Transverse colon (tissue), 4 donors: Measurements from ENCODE around the gene LEMD3. TPM values are rescaled to one million over a fixed set of nuclear protein-coding genes. Genes with fewer than 3 reads are reported as not detected.

Experiments
- DNase-seq: peaks from one replicate; pipeline ENCODE4 v3.0.0-alpha.2; 2019
- H3K27ac ChIP-seq, 4 donors: fragments of 200-600 bp; sonication (generic); 2 replicates each; pipeline ENCODE4 v1.5.1; 2016 to 2018; ENCODE audit warnings: inconsistent platforms in 4 of 4
- H3K27me3 ChIP-seq: fragments of 200-600 bp; sonication (generic); 2 replicates; pipeline ENCODE4 v1.5.1; 2017; ENCODE audit warnings: inconsistent platforms
- H3K36me3 ChIP-seq, 4 donors: fragments of 200-600 bp; sonication (generic); 2 replicates each; pipeline ENCODE4 v1.5.1; 2017 to 2019; ENCODE audit warnings: inconsistent platforms in 4 of 4
- H3K4me1 ChIP-seq, 4 donors: fragments of 200-600 bp; sonication (generic); 2 replicates each; pipeline ENCODE4 v1.5.1; 2017 to 2020; ENCODE audit warnings: inconsistent platforms in 4 of 4
- H3K4me3 ChIP-seq, 4 donors: fragments of 200-600 bp; sonication (generic); 1 replicate in 1 of 4; 2 replicates in 3 of 4; pipeline versions ENCODE4 v1.5.1 to v1.6.1; 2017 to 2019; ENCODE audit warnings: inconsistent platforms in 4 of 4
- H3K9me3 ChIP-seq, 2 donors: fragments of 200-600 bp; sonication (generic); 2 replicates each; pipeline ENCODE4 v1.5.1; 2017 to 2019; ENCODE audit warnings: inconsistent platforms in 2 of 2
- CTCF ChIP-seq, 5 experiments: fragments of 200-600 bp in 3 of 5; fragments of 450-650 bp in 2 of 5; sonication (generic) in 3 of 5; IDR thresholded peaks; 1 replicate in 2 of 5; 2 replicates in 3 of 5; pipeline ENCODE4 v1.5.1; 2016 to 2017; ENCODE audit warnings: antibody characterized with exemption in 5 of 5, inconsistent platforms in 3 of 5, mild to moderate bottlenecking in 2 of 5, moderate library complexity in 1 of 5
- EP300 ChIP-seq: sonication (generic); formaldehyde crosslinking; IDR thresholded peaks from one replicate; pipeline ENCODE4 v1.6.1; 2017; ENCODE audit warnings: antibody characterized with exemption, low read depth
- POLR2A ChIP-seq: fragments of 450-650 bp; IDR thresholded peaks from one replicate; pipeline ENCODE4 v1.6.1; 2016; ENCODE audit warnings: antibody characterized with exemption, mild to moderate bottlenecking, moderate library complexity
- POLR2AphosphoS5 ChIP-seq, 3 donors: sonication (generic); formaldehyde crosslinking; IDR thresholded peaks; one replicate each; pipeline ENCODE4 v1.6.1; 2016; ENCODE audit warnings: antibody characterized with exemption in 3 of 3
- WGBS, 2 donors: methylation state at CpG; one replicate each; pipeline ENCODE4 v1.1.5; 2018; ENCODE audit warnings: low coverage in 1 of 2; 5-methylcytosine and 5-hydroxymethylcytosine counted together
- in situ Hi-C, 4 donors: fragments of 200-750 bp; cut with MboI; loops; one replicate each; pipeline versions ENCODE4 v1.15.0 to v1.15.1; 2017; ENCODE audit warnings: low sequenced_read_pairs in 3 of 4, low pct_ligation_motif_present in 1 of 4, low pct_unique_long_range_greater_than_20kb in 1 of 4
- intact Hi-C: fragments of 100-400 bp; cut with DNase I; formaldehyde crosslinking; loops from one replicate; pipeline ENCODE4 v1.15.1; 2023; ENCODE audit warnings: low total_unique reads
- total RNA-seq, 4 donors: library from RNA; depleted of rRNA; stranded (reverse); fragments of >200 nt; gene quantifications; one replicate each; pipeline ENCODE4 v1.1.0, GENCODE V29; 2016

LEMD3 gene
- total RNA-seq, 4 donors from 2014 or later, result 45.2 to 159 (median 63.0) TPM

- no peak overlapping the region for H3K4me3 ChIP-seq
- intact Hi-C loops, result no loop called here
- DNase-seq, result no peak
- no peaks in the 10 kb centered on the region for H3K27me3 ChIP-seq
- TF ChIP-seq EP300, result no peak
- no peak for TF ChIP-seq POLR2AphosphoS5 (IDR thresholded peaks at IDR 0.05)
- TF ChIP-seq CTCF (IDR thresholded peaks at IDR 0.05), result no peak
- no peak for TF ChIP-seq POLR2A
- in situ Hi-C loops, result no loop called here
- no peak overlapping the region for H3K27ac ChIP-seq
- H3K36me3 ChIP-seq, result peaks cover 0 to 37% (median 16%) of the 10 kb centered on the region in 4 donors
- H3K4me1 ChIP-seq, result peaks cover 0 to 7% (median 3%) of the 10 kb centered on the region in 4 donors
- WGBS, 2 donors, result 96 to 100% methylated on average over 2 of the region's 2 CpGs
- H3K9me3 ChIP-seq, result peaks cover 15 to 18% of the 10 kb centered on the region in 2 donors
These were observed 51.4 kb downstream of the LEMD3 start for GRCh38 chr12:65220761-65221160.

GRCh38 chr12:65229441-65229840 lies 60.1 kb downstream of the LEMD3 start:
- TF ChIP-seq CTCF (IDR thresholded peaks at IDR 0.05), result no peak
- TF ChIP-seq EP300, result no peak
- TF ChIP-seq POLR2A, result no peak
- TF ChIP-seq POLR2AphosphoS5 (IDR thresholded peaks at IDR 0.05), result no peak
- H3K4me1 ChIP-seq, result peaks cover 0 to 9% (median 0%) of the 10 kb centered on the region in 4 donors
- H3K4me3 ChIP-seq, result no peak overlapping the region
- DNase-seq, result no peak
- intact Hi-C loops (no loop called here), in situ Hi-C loops (loop anchor here in 2 of 4 donors (25.0 kb wide), 1 partner anchor 342 kb away; no protein-coding TSS in a partner anchor)
- no peak overlapping the region for H3K27ac ChIP-seq
- H3K36me3 ChIP-seq, result peaks cover 0 to 26% (median 6%) of the 10 kb centered on the region in 4 donors
- WGBS, 2 donors, result 86 to 90% methylated on average over 1 of the region's 1 CpG
- H3K9me3 ChIP-seq, result peaks cover 15% of the 10 kb centered on the region in 2 donors
- H3K27me3 ChIP-seq, result no peaks in the 10 kb centered on the region

GRCh38 chr12:65232476-65233077 lies 63.2 kb downstream of the LEMD3 start:
- intact Hi-C loops (no loop called here), in situ Hi-C loops (loop anchor here in 3 of 4 donors (10.0 to 25.0 kb wide), 2 partner anchors 338 to 345 kb away; no protein-coding TSS in a partner anchor)
- Histone ChIP-seq H3K27me3 (no peaks in the 10 kb centered on the region), H3K27ac (no peak overlapping the region), H3K4me3 (no peak overlapping the region), H3K4me1 (peaks cover 0 to 9% (median 0%) of the 10 kb centered on the region in 4 donors), H3K36me3 (peaks cover 0 to 22% (median 6%) of the 10 kb centered on the region in 4 donors), H3K9me3 (peaks cover 15% of the 10 kb centered on the region in 2 donors)
- whole genome bisulfite sequencing, 2 donors, result 14 to 17% methylated on average over 3 of the region's 3 CpGs
- TF ChIP-seq POLR2A, result no peak
- TF ChIP-seq CTCF (IDR thresholded peaks at IDR 0.05), result peak; percentile 46 to 56 (median 48)
- no peak for TF ChIP-seq POLR2AphosphoS5 (IDR thresholded peaks at IDR 0.05)
- TF ChIP-seq EP300, result no peak
- no peak for DNase-seq

GRCh38 chr12:65237153-65237552 lies 67.8 kb downstream of the LEMD3 start:
- 97 to 100% methylated on average over 1 of the region's 1 CpG for WGBS, 2 donors
- intact Hi-C loops (no loop called here), in situ Hi-C loops (loop anchor here in 3 of 4 donors (10.0 to 25.0 kb wide), 2 partner anchors 342 to 350 kb away; no protein-coding TSS in a partner anchor)
- H3K27ac ChIP-seq, result no peak overlapping the region
- H3K9me3 ChIP-seq, result no peaks in the 10 kb centered on the region
- no peak for DNase-seq
- no peak overlapping the region for H3K4me3 ChIP-seq
- H3K27me3 ChIP-seq, result no peaks in the 10 kb centered on the region
- peaks cover 0 to 19% (median 3%) of the 10 kb centered on the region in 4 donors for H3K36me3 ChIP-seq
- peaks cover 0 to 6% (median 0%) of the 10 kb centered on the region in 4 donors for H3K4me1 ChIP-seq
- TF ChIP-seq POLR2AphosphoS5 (IDR thresholded peaks at IDR 0.05), result no peak
- TF ChIP-seq CTCF (IDR thresholded peaks at IDR 0.05), result no peak
- no peak for TF ChIP-seq EP300
- TF ChIP-seq POLR2A, result no peak
